HFFc6 (cell line): ENCODE results near the gene HOXB8. TPM values are rescaled to one million over a fixed set of nuclear protein-coding genes. Genes with fewer than 3 reads are reported as not detected.

Experiments used
- DNase-seq: peaks from one replicate; pipeline ENCODE4 v3.0.0-alpha.2; 2018
- H3K27ac Mint-ChIP-seq: 2 replicates; pipeline ENCODE4 v1.8.0; 2020; ENCODE audit warnings: mild to moderate bottlenecking, mixed read lengths
- H3K27me3 Mint-ChIP-seq: 2 replicates; pipeline ENCODE4 v1.8.0; 2021; ENCODE audit warnings: mild to moderate bottlenecking, moderate library complexity, mixed read lengths; ENCODE audit not compliant: insufficient read depth
- H3K36me3 Mint-ChIP-seq: 2 replicates; pipeline ENCODE4 v1.8.0; 2021; ENCODE audit warnings: low read depth, mixed read lengths
- H3K4me1 Mint-ChIP-seq: 2 replicates; pipeline ENCODE4 v1.8.0; 2020; ENCODE audit warnings: low read depth, mixed read lengths
- H3K4me3 Mint-ChIP-seq: 2 replicates; pipeline ENCODE4 v1.8.0; 2020; ENCODE audit warnings: mild to moderate bottlenecking, moderate library complexity, mixed read lengths
- H3K9me3 Mint-ChIP-seq: 2 replicates; pipeline ENCODE4 v1.8.0; 2020; ENCODE audit warnings: mild to moderate bottlenecking, mixed read lengths
- total RNA-seq, 6 experiments: library from RNA; stranded (reverse); fragmentation: NEBNext Ultra II Directional; extraction: Animal tissue kit (Norgen Biotek cat#: 25700); gene quantifications; 2 replicates in 1 of 6; 3 replicates in 5 of 6; pipeline ENCODE4 v1.2.3, GENCODE V29; 2021
- TF ChIP-seq, protein P1 (sequence below): fragments of 200-600 bp; sonication (generic); IDR thresholded peaks from 2 replicates; pipeline ENCODE4 v1.5.0; 2021; ENCODE audit warnings: antibody characterized with exemption, mild to moderate bottlenecking

HOXB8 gene
- total RNA-seq, 6 experiments from 2014 or later: not detected

- TF ChIP-seq, protein P1, sequence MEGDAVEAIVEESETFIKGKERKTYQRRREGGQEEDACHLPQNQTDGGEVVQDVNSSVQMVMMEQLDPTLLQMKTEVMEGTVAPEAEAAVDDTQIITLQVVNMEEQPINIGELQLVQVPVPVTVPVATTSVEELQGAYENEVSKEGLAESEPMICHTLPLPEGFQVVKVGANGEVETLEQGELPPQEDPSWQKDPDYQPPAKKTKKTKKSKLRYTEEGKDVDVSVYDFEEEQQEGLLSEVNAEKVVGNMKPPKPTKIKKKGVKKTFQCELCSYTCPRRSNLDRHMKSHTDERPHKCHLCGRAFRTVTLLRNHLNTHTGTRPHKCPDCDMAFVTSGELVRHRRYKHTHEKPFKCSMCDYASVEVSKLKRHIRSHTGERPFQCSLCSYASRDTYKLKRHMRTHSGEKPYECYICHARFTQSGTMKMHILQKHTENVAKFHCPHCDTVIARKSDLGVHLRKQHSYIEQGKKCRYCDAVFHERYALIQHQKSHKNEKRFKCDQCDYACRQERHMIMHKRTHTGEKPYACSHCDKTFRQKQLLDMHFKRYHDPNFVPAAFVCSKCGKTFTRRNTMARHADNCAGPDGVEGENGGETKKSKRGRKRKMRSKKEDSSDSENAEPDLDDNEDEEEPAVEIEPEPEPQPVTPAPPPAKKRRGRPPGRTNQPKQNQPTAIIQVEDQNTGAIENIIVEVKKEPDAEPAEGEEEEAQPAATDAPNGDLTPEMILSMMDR: peak; percentile 94
- H3K36me3 Mint-ChIP-seq: no peaks in the 10 kb centered on the region; the same call in 1 of the 2 replicates
- peak overlapping the region; percentile 64 for H3K4me3 Mint-ChIP-seq
- DNase-seq: peak; percentile 48
- peaks cover 34% of the 10 kb centered on the region for H3K4me1 Mint-ChIP-seq
- no peaks in the 10 kb centered on the region for H3K9me3 Mint-ChIP-seq
- no peak overlapping the region for H3K27ac Mint-ChIP-seq
- peaks cover 91% of the 10 kb centered on the region for H3K27me3 Mint-ChIP-seq
Observed at GRCh38 chr17:48593840-48594537, 21.1 kb downstream of the HOXB8 start.

DNA sequence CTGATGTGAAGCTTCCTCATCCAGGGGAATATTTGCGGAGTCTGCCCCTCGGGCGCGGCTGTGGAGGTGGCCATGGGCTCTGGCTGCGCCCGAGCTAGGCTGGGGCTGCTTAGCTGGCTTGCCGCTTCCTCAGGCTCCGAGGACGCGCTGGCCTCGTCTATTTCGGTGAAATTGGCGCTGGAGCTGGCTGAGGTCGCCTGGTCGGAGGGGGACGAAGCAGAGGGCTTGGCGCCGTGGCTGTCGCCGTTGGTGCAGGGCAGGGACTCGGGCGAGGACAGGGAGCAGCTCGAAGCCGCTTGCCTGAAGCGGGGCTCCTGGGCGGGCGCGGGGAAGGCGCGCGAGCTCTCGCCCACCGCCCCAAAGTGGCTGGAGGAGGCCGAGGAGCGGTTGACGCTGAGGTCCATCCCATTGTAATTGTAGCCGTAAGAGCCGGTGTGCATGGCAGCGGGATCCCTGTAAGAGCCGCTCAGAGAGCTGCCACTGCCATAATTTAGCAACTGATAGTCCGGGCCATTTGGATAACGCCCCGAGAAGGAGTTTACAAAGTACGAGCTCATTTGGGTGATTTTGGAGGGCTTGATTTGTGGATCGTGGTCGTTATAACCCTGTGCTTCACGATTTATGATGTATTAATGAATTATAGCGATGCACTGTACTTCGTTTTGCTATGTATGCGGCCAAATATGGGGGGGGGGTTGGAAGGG is 21.8 kb downstream of the HOXB8 start, which contains the start of gene HOXB5:
Gene HOXB5 (minus strand): TSS at position 654 of the 704 bp plus-strand sequence. CDS start 97 bp downstream, at position 557.
- TF ChIP-seq, protein P1: no peak
- H3K4me1 Mint-ChIP-seq: peaks cover 34% of the 10 kb centered on the region
- peak within 1 kb of the TSS; percentile 64 for H3K4me3 Mint-ChIP-seq
- no peak for DNase-seq
- no peaks in the 10 kb centered on the region; the same call in 1 of the 2 replicates for H3K36me3 Mint-ChIP-seq
- no peaks in the 10 kb centered on the region for H3K9me3 Mint-ChIP-seq
- H3K27me3 Mint-ChIP-seq: peaks cover 91% of the 10 kb centered on the region
- H3K27ac Mint-ChIP-seq: no peak within 1 kb of the TSS

- H3K4me1 Mint-ChIP-seq: peaks cover 34% of the 10 kb centered on the region
- no peaks in the 10 kb centered on the region; the same call in 1 of the 2 replicates for H3K36me3 Mint-ChIP-seq
- no peak overlapping the region for H3K27ac Mint-ChIP-seq
- no peak for DNase-seq
- TF ChIP-seq, protein P1: no peak
- no peak overlapping the region; the same call in 1 of the 2 replicates for H3K4me3 Mint-ChIP-seq
- H3K9me3 Mint-ChIP-seq: no peaks in the 10 kb centered on the region
- peaks cover 92% of the 10 kb centered on the region for H3K27me3 Mint-ChIP-seq
Observed at GRCh38 chr17:48592577-48592976, 22.5 kb downstream of the HOXB8 start.

- Mint-ChIP-seq H3K4me3 (no peak overlapping the region), H3K36me3 (no peaks in the 10 kb centered on the region; the same call in 1 of the 2 replicates), H3K27me3 (peaks cover 92% of the 10 kb centered on the region), H3K4me1 (peaks cover 34% of the 10 kb centered on the region), H3K27ac (no peak overlapping the region), H3K9me3 (no peaks in the 10 kb centered on the region)
- no peak for DNase-seq
- TF ChIP-seq, protein P1: no peak
Observed at GRCh38 chr17:48592057-48592514, 23.0 kb downstream of the HOXB8 start.

DNA sequence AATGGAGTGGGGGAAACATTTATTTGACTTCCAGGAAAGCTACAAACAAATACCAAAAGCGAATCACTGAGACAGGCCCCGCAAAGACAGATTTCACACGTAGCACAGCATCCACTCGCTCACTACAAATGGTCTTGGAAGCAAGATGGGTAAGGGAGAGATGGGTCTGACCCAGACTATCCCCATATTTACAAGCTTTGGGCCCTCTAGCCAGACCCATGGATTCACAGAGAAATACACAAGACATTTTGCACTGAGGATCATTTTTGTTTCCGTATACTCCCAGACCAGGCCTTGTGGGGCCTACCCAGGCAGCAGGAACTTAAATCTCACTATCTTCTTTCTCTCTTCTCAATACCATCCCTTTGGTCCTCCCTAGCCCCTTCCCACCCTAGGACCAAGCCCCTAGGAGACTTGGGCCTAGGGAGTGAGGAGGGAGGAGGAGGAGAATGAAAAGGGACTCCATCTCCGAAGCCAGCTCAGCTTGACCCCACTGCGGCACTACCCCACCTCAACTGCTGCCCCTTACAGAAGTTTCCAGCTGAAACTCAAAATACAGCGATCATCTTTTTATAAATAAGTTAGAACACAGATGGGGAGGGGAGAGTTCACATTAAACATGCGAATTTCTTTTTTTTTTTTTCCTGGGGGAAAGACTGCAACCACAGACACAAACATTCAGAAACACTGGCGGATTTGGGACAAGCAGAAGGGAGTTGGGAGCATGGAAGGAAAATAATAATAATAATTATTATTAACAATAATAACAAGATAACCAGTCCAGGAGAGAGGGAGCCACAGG is 23.6 kb downstream of the HOXB8 start:
- TF ChIP-seq, protein P1: no peak
- no peak overlapping the region for H3K4me3 Mint-ChIP-seq
- H3K4me1 Mint-ChIP-seq: peaks cover 34% of the 10 kb centered on the region
- DNase-seq: no peak
- no peak overlapping the region for H3K27ac Mint-ChIP-seq
- H3K9me3 Mint-ChIP-seq: no peaks in the 10 kb centered on the region
- peaks cover 92% of the 10 kb centered on the region for H3K27me3 Mint-ChIP-seq
- no peaks in the 10 kb centered on the region; the same call in 1 of the 2 replicates for H3K36me3 Mint-ChIP-seq
